CD4-positive, alpha-beta T cell treated with Interleukin-6 for 4 hours (primary cell): Measurements from ENCODE around the gene EIF4G3.

Experiments used
- DNase-seq: peaks from one replicate; pipeline ENCODE4 v3.0.0-alpha.2; 2020; ENCODE audit warnings: mixed read lengths

EIF4G3 gene

DNA sequence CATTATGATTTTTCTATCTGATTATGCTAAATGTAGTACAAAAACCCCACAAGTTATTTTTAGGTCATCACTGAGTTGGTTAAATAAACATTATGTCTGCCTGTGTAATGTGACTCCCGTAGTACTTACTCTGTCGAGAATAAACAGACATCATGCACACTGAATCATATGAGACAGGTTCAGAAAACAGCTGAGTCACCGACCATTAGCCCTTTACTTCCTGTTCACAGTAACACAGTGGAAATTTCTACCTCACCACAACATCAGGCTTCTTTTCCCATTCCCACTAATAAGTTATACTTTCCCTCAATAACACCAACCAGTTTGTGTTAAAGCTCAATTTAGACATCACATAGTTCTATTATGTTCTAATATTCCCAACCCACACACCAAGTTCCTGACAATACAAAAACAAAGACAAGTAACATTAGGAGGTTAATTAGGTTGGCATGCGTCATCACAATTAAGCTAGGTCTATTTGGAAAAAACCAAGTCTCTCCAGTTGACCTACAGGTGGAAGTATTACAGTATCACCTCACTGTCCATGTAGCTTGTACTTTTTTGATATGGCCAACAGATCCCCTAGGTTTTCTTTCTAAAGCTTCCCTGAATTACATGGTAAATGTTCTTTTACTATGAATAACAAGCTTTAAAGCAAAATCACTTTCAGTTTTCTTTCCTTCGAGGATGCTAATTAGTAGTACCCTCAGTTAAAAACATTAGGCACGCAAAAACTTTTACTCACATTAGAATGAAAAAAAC is 154.2 kb downstream of the EIF4G3 start:
- peak; percentile 51 for DNase-seq

DNA sequence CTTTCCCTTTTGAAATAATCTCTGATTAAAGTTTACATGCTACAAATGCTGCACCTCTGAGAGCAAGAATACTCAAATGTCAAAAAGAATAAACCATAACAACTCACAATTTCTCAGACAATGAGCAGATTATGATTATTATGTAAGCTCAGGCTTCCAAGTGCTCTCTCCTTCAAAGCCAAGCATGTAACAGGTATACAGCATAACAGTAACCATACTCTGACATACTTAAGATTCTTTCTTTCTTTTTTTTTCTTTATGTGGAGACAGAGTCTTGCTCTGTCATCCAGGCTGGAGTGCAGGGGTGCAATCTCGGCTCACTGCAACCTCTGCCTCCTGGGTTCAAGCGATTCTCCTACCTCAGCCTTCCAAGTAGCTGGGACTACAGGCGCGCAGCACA is 155.4 kb downstream of the EIF4G3 start:
- no peak for DNase-seq

DNA sequence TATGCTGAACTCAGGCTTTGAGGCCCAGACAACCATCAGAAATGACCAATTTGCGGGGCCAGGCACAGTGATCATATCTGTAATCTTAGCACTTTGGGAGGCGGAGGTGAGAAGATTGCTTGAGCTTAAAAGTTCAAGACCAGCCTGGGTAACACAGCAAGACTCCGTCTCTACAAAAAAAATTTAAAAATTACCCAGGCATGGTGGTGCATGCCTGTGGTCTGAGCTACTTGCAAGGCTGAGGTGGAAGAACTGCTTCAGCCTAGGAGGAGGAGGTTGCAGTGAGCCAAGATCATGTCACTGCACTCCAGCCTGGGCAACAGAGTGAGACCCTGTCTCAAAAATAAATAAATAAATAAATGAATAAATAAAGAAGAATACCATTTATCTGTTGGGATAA is 156.5 kb downstream of the EIF4G3 start:
- DNase-seq = no peak

DNA sequence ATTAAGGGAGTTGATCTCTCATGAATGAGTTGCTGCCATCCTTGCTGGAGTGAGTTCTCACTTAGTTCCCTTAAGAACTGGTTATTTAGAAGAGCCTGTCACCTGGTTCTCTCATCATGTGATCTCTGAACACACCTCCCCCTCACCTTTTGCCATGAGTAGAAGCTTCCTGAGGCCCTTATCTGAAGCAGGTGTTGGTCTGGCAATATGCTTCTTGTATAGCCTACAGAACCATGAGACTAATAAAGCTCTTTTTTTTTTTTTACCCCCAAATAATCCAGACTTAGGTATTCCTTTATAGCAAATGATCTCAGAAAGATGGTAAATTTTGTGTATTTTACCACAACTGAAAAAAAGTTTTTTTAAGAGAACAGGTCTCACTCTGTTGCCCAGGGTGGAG is 158.0 kb downstream of the EIF4G3 start:
- DNase-seq = no peak

DNA sequence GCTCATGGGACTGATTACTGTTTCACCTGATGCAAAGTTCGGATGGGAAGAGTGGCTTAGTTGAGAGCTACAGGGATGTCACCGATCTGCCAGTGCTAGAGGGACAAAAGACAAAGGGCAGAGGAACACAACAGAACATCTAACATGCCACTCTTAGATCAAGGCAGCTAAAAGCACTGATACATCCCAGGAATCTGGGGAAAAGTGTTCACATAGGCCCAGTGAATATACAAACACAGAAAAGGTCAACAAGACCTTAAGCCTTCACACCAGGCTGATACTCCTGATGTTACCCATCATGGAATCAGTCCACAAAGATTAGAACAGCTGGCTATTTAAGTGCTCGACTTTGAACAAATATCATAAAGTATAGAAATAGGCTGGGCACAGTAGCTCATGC is 163.2 kb downstream of the EIF4G3 start:
- no peak for DNase-seq

DNA sequence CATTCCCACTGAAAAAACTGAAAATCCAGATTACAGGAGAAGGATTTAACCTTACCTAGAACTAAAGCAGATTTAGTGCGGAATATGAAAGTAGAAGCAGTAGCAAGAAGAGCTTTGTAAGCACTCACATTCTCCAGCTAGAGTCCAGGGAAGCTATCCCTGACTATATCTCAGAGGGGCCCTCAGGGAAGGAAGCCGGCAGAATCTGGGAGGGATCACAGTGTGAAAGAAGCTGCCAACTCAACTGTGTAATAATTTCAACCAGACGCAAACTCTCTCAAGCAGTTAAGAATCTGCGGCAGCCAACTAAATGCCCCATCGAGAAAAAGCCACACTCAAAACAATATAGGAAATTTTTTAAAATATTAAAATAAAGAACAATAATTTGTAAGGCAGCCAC is 163.8 kb downstream of the EIF4G3 start:
- no peak for DNase-seq

DNA sequence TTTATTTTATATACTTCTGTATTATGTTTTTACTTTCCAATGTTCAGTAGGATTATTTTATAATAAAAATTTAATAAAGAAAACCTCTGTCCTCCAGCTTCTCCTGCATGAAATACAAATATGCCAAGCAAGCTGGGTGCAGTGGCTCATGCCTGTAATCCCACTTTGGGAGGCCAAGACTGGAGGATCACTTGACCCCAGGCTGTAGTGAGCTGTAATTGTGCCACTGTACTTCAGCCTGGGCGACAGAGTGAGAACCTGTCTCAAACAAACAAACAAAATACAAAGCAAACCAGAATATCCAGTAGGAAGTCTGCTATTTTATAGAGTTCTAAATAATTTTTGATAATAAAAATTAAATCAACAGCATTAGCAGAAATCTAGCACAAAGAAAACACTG is 168.8 kb downstream of the EIF4G3 start:
- DNase-seq = no peak

DNA sequence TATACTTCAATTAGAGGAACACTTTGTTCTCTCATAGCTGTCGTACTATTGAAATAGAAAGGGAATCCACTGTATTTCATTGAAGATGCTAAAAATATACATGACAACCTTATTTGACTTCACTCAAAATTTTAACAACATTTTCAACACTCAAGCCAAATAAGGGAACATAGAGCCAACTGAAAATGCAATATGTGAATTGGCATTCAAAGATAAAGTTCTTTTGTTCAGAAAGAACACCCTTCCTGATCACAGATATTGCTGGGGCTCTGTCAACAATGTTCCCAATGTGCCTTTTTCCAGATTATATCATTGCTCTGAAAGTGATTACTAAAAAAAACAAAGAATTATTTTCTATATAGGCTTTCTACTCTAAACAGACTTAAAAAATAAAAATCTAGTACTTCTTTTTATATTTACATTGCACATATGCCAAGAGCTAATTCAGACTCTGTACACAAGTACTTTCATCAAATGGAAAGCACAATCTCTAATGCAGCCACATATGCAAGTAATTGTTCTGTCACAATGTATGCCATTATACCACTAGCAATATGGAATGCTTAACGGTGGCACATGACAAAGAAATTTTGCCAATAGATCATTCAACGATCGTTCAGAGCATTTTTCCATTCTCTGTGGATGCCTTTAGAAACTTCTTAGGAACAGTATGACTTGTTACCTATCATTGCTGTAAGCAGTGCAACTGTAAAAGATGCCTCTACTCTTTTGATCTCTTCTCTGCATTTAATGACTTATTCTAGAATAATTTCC is 171.0 kb downstream of the EIF4G3 start:
- DNase-seq = no peak

DNA sequence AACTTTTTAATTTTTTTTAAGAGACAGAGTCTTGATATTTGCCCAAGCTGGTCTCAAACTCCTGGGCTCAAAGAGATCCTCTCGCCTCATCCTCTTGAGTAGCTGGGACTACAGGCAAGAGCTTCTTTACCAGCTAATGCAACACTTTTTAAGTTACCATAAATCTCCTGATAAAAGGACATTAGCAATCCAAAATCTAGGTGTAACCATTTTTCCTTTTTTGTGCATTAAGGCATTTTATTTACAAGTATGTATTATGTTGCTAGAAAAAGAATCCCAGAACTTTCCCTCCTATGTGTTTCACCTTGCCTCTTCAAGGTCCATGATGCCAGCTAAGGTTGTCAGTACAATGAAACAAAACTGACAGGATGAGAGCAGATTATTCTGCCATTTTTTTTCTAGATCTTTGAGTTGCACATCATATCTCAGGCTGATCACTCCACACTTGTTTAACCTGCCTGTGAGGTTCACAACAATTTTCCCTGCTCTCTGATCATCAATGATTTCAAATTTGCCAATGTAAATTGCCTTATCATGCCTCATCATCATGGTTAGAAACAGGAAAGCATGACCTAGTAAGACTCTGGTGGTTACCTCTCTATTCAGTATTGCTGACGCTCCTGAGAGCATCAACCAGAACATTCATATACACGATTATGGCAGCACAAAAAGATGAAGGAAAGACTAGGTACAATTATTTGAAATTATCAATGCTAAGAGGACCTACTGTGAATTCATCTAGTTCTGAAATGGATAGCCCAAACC is 173.2 kb downstream of the EIF4G3 start:
- DNase-seq = no peak

DNA sequence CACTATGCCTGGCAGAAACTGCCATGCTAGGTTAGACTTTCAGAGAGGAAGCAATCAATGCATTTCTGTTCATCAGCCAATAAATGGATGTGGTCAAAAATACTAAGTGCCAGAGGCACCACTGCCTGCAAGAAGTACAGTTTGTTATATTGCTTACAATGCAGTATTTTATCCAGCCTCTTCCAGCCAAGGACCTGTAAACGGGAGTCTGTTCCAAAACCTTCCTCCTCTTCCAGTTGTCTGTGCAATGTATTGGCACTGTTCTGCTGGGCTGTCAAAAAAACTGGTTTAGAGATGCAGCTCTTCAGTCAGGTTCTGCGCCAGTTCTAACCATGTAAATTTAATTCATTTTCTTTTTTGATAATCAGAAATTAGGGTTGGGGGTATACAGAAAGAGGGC is 175.7 kb downstream of the EIF4G3 start:
- no peak for DNase-seq

DNA sequence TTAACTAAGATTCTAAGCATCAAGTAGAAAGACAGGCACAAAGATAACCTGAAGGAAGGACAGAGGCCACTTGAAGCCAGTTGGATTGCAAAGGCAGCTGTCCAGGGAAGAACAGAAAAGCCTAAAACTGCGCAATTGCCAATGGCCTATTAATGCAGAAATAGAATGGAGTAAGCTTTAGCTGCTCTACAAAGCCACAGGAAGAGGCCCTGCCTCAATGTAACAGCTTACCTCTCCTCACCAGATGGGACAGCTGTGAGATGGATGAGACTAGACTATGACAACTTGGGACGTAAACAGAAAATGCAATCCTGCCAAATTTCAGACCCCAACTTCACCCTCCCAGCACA is 176.5 kb downstream of the EIF4G3 start:
- DNase-seq = no peak

DNA sequence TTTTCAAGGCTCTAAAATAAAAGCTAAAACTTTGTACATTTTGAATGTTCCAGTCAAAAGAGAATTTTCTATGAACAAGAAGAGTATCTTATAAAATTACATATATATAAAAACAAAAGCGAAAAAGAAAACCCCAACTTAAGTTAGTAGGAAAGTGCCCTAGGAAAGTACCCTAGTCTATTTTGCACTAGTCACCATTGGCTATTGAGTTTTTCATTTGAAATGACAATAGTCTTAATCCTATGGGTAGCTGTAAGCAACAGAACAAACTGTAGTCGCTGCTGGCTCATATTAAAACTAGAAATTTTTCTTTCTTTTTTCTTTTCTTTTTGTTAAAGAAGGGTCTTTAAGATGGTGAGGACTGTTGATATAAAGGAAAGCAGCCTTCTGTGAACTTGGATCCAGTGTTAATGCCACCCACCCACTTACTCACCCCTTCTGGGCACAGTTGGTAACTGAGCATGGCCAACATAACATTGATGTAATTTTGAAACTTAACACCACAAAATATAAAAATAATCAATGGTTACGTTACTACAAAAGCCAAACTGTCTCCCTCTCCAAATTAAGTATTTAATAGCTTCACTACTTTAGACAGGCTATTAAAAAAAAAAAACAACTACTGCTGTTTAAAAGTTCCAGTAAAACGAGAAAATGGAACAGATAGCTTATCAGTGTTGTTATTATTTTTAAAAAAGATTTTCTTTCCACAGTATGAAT is 177.0 kb downstream of the EIF4G3 start:
- no peak for DNase-seq

DNA sequence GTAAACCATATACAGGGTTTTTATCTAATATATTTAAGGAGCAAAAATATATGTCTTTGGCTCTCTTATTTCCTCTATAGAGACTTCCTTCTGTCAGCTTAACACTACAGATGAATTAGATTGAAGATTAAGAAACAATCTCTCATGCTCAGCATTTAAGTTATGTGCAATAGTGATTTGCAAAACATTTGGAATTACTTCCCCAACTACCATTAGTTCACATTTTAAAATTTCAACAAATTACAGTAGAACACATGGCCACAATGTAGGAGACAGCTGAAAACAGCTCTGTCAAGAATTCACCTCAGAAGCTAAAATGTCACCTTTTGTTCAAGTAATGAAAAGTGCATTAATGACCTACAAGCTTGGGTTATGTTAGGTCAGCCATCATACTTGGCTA is 177.9 kb downstream of the EIF4G3 start:
- no peak for DNase-seq

DNA sequence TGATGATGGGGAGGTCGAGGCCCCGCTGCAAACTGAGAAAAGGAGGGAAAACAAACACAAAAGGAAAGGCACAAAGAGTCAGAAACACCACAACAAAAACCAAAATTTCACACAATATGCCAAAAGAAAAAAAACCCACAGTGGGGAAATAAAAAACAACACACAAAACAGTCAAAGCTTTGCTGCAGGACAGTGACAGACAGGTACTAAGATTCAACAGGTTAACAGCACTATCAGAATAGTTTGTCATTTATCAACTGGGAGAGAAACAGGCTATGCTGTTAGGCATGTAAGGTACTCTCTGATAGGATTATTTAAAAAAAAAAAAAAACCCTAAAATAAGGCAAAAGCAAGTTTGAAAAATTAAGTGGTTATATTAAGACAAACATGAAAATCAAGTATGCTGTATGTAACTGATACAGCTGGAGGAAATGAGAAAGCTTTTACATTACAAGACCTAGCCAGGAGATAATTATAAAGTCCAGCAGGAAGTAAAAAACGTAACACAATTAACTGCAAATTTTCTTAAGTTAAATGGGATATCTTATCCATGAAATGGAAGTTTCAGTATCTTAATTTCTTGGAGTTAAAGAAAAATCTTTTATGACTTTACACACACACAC is 179.0 kb downstream of the EIF4G3 start:
- DNase-seq = no peak

DNA sequence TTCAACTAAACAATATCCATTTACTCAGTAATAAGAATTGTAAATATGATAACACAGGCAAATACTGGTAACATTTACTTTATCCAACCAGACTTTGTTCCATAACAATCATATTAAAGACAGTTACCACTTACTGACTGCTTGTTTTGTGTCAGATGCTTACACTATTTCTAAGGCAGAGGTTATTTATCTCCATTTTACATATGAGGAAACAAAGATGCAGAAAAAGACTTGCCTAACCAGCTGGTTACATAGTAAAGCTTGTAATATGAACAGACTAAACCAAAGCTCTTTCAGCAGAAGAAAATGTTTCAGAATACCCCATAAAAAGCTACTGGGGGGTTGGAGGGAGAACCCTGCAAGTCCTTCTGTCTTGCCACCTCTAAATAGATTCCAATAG is 180.1 kb downstream of the EIF4G3 start:
- no peak for DNase-seq

DNA sequence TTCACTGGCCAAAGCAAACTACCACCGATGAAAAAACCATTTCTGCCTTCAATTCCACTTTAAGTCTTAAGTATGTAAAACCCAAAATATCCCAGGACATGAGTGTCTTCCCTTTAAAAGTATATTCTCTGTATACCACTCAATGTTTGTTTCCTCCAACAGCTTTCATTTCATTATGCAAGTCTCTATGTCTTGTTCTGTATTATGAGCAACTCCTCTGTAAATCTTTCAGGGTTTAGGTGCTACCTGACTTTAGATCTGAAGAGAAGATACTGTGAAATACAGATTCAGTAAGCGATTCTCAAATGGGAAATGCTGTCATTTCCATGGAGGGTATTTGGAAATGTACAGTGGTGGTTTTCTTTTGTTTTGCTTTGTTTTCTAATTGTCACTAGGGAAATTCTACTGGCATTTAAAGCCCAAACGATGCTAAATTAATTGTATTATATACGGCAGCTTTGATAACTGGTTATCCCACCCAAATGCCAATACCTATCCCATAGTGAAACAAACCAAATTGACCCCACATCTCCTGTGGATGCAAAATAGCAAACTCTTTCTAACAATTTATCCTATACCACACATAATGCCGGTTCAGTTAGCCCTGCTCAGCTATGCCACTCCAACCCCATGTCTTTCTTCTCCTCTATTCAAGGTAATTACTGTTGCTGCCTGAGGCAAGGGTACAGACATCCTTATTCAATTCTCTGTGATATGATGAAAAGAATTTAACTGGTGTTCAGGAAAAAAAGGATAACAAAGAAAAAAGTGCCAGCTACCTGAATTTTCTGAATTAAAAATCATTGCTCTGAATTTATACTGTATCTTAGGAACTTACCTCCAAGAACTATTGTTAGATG is 182.8 kb downstream of the EIF4G3 start:
- no peak for DNase-seq

DNA sequence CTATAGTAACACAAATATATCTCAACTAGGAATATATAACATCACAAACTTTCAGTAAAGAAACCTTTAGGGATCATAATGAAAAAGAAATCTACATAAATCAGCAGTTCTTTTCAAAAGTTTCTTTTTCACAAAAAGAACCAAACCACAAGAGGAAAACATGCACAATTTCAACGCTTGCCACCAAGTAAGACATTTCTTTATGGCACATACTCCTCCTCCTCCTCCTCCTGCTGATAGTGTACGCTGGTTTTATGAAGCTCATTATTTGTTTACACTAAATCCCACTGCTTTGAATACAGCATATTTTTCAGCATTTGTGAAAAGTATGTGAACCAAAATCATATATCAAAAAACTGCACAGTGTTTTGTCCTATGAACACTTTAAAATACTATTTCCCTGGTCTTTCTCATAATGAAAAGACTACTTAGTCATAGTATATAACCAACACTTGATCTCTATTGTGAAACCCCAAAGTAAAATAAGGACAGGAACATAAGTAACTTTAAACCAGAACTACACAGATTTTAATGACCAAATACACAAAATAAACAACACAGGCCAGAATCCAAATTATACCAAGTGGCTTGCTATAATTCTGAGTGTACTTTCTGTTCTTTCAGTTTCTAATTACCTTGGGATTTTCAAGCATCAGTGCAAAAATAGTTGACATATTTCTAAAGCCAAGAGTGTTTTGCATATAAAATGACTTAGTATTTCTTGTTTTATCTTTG is 184.2 kb downstream of the EIF4G3 start:
- no peak for DNase-seq

DNA sequence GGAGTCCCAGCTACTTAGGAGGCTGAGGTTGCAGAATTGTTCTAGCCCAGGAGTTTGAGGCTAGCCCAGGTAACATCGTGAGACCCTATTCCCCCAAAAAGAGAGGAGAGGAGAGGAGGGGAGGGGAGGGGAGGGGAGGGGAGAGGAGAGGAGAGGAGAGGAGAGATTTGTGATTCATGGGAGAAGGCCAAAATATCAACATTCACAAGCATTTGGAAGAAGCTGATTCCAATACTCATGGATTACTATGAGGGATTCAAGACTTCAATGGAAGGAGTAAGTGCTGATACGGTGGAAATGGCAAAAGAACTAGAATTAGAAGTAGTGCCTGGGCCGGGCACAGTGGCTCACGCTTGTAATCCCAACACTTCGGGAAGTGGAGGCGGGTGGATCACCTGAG is 187.8 kb downstream of the EIF4G3 start:
- DNase-seq = no peak

DNA sequence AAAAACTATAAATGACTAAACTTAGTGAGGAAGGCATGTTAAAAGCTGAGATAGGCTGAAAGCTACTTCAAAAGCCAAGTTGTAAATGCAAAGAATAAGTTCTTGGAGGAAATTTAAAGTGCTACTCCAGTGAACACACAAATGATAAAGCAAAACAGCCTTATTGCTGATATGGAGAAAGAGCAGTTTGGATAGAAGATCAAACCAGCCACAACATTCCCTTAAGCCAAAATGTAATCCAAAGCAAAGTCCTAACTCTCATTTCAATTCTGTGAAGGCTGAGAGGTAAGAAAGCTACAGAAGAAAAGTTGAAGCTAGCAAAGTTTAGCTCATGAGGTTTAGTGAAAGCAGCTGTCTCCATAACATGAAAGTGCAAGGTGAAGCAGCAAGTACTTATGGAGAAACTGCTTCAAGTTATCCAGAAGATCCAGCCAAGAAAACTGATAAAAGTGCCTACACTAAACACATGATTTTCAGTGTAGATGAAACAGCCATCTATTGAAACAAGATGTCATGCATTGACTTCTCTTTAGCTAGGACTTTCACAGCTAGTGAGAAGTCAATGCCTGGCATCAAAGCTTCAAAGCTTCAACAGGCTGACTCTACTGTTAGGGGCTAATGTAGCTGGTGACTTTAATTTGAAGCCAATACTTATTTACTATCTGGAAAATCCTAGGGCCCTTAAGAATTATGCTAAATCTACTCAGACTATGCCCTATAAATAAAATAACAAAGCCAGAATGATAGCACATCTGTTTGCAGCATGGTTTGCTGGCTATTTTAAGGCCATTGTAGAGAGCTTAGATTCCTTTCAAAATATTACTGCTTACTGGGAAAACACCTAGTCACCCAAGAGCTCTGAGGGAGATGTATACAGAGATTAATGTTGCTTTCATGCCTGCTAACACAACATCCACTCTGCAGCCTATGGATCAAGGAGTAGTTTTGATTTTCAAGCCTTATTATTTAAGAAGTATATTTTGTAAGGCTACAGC is 188.6 kb downstream of the EIF4G3 start:
- DNase-seq = no peak
